ENCODE results near the gene PCNA.
A peak's percentile ranks its signal among the peaks of the same experiment; 100 is the strongest.

The PCNA gene

GRCh38 chr20:5148581-5148980 lies 28.8 kb upstream of the PCNA start:
- Mint-ChIP-seq H3K27ac (no peak overlapping the region), H3K4me3 (no peak overlapping the region), H3K9me3 (no peaks in the 10 kb centered on the region), H3K4me1 (peaks cover 60% of the 10 kb centered on the region), H3K27me3 (no peaks in the 10 kb centered on the region), H3K36me3 (peaks cover 13% of the 10 kb centered on the region)
- no peak for ATAC-seq

- Mint-ChIP-seq H3K4me1 (peaks cover 64% of the 10 kb centered on the region), H3K36me3 (peaks cover 9% of the 10 kb centered on the region), H3K27ac (peak overlapping the region; percentile 0), H3K27me3 (no peaks in the 10 kb centered on the region), H3K4me3 (no peak overlapping the region), H3K9me3 (no peaks in the 10 kb centered on the region)
- ATAC-seq: no peak
Measured at GRCh38 chr20:5146871-5147592, 27.3 kb upstream of the PCNA start.

- Mint-ChIP-seq H3K27me3 (no peaks in the 10 kb centered on the region), H3K9me3 (no peaks in the 10 kb centered on the region), H3K4me1 (peaks cover 72% of the 10 kb centered on the region), H3K27ac (peak overlapping the region; percentile 0), H3K36me3 (peaks cover 9% of the 10 kb centered on the region), H3K4me3 (no peak overlapping the region)
- ATAC-seq: no peak
Measured at GRCh38 chr20:5146099-5146668, 26.4 kb upstream of the PCNA start.

- Mint-ChIP-seq H3K9me3 (no peaks in the 10 kb centered on the region), H3K36me3 (peaks cover 9% of the 10 kb centered on the region), H3K4me1 (peaks cover 76% of the 10 kb centered on the region), H3K27me3 (no peaks in the 10 kb centered on the region), H3K27ac (peak overlapping the region; percentile 0), H3K4me3 (no peak overlapping the region)
- no peak for ATAC-seq
Measured at GRCh38 chr20:5145365-5146098, 25.8 kb upstream of the PCNA start.

- Mint-ChIP-seq H3K4me3 (no peak overlapping the region), H3K27ac (peak overlapping the region; percentile 79), H3K9me3 (no peaks in the 10 kb centered on the region), H3K4me1 (peaks cover 73% of the 10 kb centered on the region), H3K27me3 (no peaks in the 10 kb centered on the region), H3K36me3 (peaks cover 9% of the 10 kb centered on the region)
- ATAC-seq: peak; percentile 20
Measured at GRCh38 chr20:5143851-5144250, 24.1 kb upstream of the PCNA start.

GRCh38 chr20:5141615-5142014 lies 21.9 kb upstream of the PCNA start:
- Mint-ChIP-seq H3K27ac (peak overlapping the region; percentile 42), H3K4me3 (no peak overlapping the region), H3K27me3 (no peaks in the 10 kb centered on the region), H3K36me3 (peaks cover 9% of the 10 kb centered on the region), H3K4me1 (peaks cover 59% of the 10 kb centered on the region), H3K9me3 (no peaks in the 10 kb centered on the region)
- no peak for ATAC-seq

GRCh38 chr20:5140195-5140594 lies 20.4 kb upstream of the PCNA start:
- H3K9me3 Mint-ChIP-seq: no peaks in the 10 kb centered on the region
- no peaks in the 10 kb centered on the region for H3K27me3 Mint-ChIP-seq
- no peak overlapping the region for H3K27ac Mint-ChIP-seq
- no peak for ATAC-seq
- peaks cover 61% of the 10 kb centered on the region for H3K4me1 Mint-ChIP-seq
- peaks cover 5% of the 10 kb centered on the region for H3K36me3 Mint-ChIP-seq
- H3K4me3 Mint-ChIP-seq: no peak overlapping the region

GRCh38 chr20:5136096-5136495 lies 16.3 kb upstream of the PCNA start:
- ATAC-seq: peak; percentile 67
- H3K9me3 Mint-ChIP-seq: no peaks in the 10 kb centered on the region
- H3K36me3 Mint-ChIP-seq: no peaks in the 10 kb centered on the region
- peak overlapping the region; percentile 44 for H3K4me3 Mint-ChIP-seq
- peak overlapping the region; percentile 43 for H3K27ac Mint-ChIP-seq
- H3K27me3 Mint-ChIP-seq: no peaks in the 10 kb centered on the region
- peaks cover 38% of the 10 kb centered on the region for H3K4me1 Mint-ChIP-seq

- ATAC-seq: peak; percentile 97
- peaks cover 34% of the 10 kb centered on the region for H3K4me1 Mint-ChIP-seq
- no peaks in the 10 kb centered on the region for H3K9me3 Mint-ChIP-seq
- peak overlapping the region; percentile 44 for H3K4me3 Mint-ChIP-seq
- H3K36me3 Mint-ChIP-seq: no peaks in the 10 kb centered on the region
- no peaks in the 10 kb centered on the region for H3K27me3 Mint-ChIP-seq
- H3K27ac Mint-ChIP-seq: peak overlapping the region; percentile 43
Measured at GRCh38 chr20:5135363-5136012, 15.7 kb upstream of the PCNA start.

- no peak overlapping the region for H3K4me3 Mint-ChIP-seq
- ATAC-seq: no peak
- no peaks in the 10 kb centered on the region for H3K9me3 Mint-ChIP-seq
Measured at GRCh38 chr20:5133998-5134397, 14.2 kb upstream of the PCNA start.

GRCh38 chr20:5131502-5131901 lies 11.7 kb upstream of the PCNA start:
- ATAC-seq: no peak
- Mint-ChIP-seq H3K4me3 (peak overlapping the region; percentile 11), H3K9me3 (no peaks in the 10 kb centered on the region), H3K27ac (peak overlapping the region; percentile 64), H3K27me3 (no peaks in the 10 kb centered on the region), H3K4me1 (peaks cover 40% of the 10 kb centered on the region), H3K36me3 (peaks cover 8% of the 10 kb centered on the region)

More at GRCh38 chr20:5133998-5134397, 14.2 kb upstream of the PCNA start:
- Mint-ChIP-seq H3K27me3 (no peaks in the 10 kb centered on the region), H3K4me1 (peaks cover 31% of the 10 kb centered on the region), H3K27ac (no peak overlapping the region), H3K36me3 (no peaks in the 10 kb centered on the region)

- no peak for ATAC-seq
- Mint-ChIP-seq H3K4me1 (peaks cover 36% of the 10 kb centered on the region), H3K9me3 (no peaks in the 10 kb centered on the region), H3K4me3 (no peak overlapping the region), H3K27me3 (no peaks in the 10 kb centered on the region), H3K27ac (peak overlapping the region; percentile 50), H3K36me3 (peaks cover 8% of the 10 kb centered on the region)
Measured at GRCh38 chr20:5128886-5129285, 9.1 kb upstream of the PCNA start.

GRCh38 chr20:5127859-5128424 lies 8.2 kb upstream of the PCNA start:
- no peak for ATAC-seq

GRCh38 chr20:5127204-5127858 lies 7.6 kb upstream of the PCNA start:
- peaks cover 8% of the 10 kb centered on the region for H3K36me3 Mint-ChIP-seq
- peak overlapping the region; percentile 87 for H3K4me3 Mint-ChIP-seq
- peaks cover 36% of the 10 kb centered on the region for H3K4me1 Mint-ChIP-seq
- ATAC-seq: peak; percentile 55
- peak overlapping the region; percentile 50 for H3K27ac Mint-ChIP-seq
- no peaks in the 10 kb centered on the region for H3K27me3 Mint-ChIP-seq
- H3K9me3 Mint-ChIP-seq: no peaks in the 10 kb centered on the region

More at GRCh38 chr20:5127859-5128424, 8.2 kb upstream of the PCNA start:
- H3K4me3 Mint-ChIP-seq: peak overlapping the region; percentile 87
- H3K27me3 Mint-ChIP-seq: no peaks in the 10 kb centered on the region
- H3K4me1 Mint-ChIP-seq: peaks cover 36% of the 10 kb centered on the region
- peak overlapping the region; percentile 50 for H3K27ac Mint-ChIP-seq
- H3K36me3 Mint-ChIP-seq: peaks cover 8% of the 10 kb centered on the region
- H3K9me3 Mint-ChIP-seq: no peaks in the 10 kb centered on the region

Measured in stimulated activated memory B cell treated with anti-CD40 and anti-IgM and Interleukin-4, amounts not matched to agents 10 μg/mL and 1 μg/mL and 100 μg/mL, for 72 hours (primary cell).